ENCODE data around the gene RAB5IF.
"Not testable (repeated sequence)": the region's sequence is repeated elsewhere in the genome, so short reads cannot be mapped to it uniquely, and the experiment has no call there.

The RAB5IF gene

DNA sequence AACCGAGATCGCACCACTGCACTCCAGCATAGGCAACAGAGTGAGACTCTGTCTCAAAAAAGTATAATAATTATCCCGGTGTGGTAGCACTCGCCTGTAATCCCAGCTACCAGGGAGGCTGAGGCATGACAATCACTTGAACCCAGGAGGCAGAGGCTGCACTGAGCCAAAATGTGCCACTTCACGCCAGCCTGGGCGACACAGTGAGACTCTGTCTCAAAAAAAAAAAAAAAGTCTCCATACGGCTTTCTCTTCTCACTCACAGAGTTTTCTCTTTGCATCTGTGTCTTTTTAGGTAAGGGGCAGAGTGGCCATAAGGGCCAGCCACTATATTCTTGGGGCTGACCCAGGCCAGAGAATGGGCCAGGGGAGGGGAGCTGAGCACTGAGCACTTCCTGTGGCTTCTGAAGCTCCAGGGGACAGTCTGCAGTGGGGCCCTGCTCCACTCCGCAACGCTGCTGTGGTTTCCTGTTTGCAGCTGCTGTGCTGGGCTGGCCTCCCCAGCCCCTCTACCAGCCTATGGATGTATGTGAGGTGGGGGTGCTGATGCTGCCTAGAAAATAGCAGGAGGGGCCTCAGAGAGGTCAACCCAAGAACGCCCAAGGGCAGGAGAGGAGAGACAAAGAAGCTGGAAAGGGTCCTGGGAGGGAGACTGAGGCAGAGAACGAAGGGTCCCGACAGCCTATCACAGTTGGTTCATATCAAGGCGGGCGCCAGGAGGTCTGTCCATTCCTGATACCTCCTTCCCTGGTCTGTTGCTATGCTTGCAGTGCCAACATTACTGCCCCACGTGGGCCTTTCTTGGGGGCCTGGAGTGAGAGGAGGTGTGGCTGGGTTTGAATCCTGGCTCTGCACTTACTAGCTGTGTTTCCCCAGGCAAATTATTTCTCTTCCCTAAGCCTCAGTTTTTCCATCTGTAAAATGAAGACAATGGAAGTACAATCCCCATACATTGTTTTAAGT is 24.4 kb downstream of the RAB5IF start:
- H3K27me3 Mint-ChIP-seq = no peaks in the 10 kb centered on the region
- H3K4me3 Mint-ChIP-seq = peak overlapping the region; percentile 55
- peaks cover 46% of the 10 kb centered on the region for H3K4me1 Mint-ChIP-seq
- no peaks in the 10 kb centered on the region for H3K9me3 Mint-ChIP-seq
- CTCF ChIA-PET = interaction anchor here (0.6 to 1.9 kb wide), 7 partner anchors 14 to 125 kb away, joined by 3 to 8 read pairs (median 4); partner anchors contain the start of gene RAB5IF
- peaks cover 58% of the 10 kb centered on the region for H3K36me3 Mint-ChIP-seq
- DNase-seq = peak; percentile 72
- H3K27ac Mint-ChIP-seq = peak overlapping the region; percentile 88

DNA sequence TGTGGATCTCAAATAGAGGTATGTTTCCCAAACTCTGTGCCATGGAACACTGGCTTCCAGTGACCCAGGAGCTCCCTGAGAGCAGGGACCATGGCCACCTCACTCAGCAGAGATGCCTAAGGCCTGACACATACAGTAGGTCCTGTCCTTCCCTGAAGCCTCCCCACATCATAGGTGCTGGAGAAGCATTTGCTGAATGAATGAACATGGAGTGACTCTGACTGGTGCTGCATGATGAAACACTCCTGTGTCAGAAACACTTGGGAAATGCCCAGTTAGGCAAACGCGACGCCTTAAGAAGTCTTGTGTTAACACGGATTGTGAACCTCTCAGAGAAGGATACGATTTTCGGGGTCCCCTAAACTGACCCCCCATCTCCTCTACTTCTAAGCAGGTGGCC is 26.1 kb downstream of the RAB5IF start:
- H3K4me3 Mint-ChIP-seq = no peak overlapping the region
- no peaks in the 10 kb centered on the region for H3K27me3 Mint-ChIP-seq
- CTCF ChIA-PET = interaction anchor here (1.1 kb wide), 1 partner anchor 123 kb away, joined by 4 read pairs; no protein-coding TSS in a partner anchor
- H3K36me3 Mint-ChIP-seq = peaks cover 61% of the 10 kb centered on the region
- peaks cover 45% of the 10 kb centered on the region for H3K4me1 Mint-ChIP-seq
- no peak for DNase-seq
- H3K9me3 Mint-ChIP-seq = no peaks in the 10 kb centered on the region
- H3K27ac Mint-ChIP-seq = peak overlapping the region; percentile 75

DNA sequence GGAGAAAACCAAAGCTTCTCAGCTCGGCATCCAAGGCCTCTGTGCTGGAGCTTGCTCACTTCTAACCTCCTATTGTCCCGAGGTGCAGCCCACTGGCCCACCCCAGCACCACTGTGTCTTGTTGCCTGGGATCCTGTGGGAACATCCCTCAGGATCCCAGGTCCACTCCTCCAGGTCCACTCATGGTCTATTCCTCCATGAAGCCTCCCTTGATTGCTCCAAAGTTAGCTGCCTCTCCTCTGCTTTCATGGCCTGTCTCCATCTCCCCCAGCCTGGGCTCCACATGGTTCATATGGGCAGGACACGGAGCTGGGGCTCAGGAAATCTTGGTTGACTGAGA is 26.5 kb downstream of the RAB5IF start:
- H3K9me3 Mint-ChIP-seq = no peaks in the 10 kb centered on the region
- peak overlapping the region; percentile 75 for H3K27ac Mint-ChIP-seq
- CTCF ChIA-PET = interaction anchor here (1.1 to 1.4 kb wide), 3 partner anchors 26 to 123 kb away, joined by 3 to 4 read pairs (median 3); partner anchors contain the start of gene RAB5IF
- peaks cover 45% of the 10 kb centered on the region for H3K4me1 Mint-ChIP-seq
- DNase-seq = no peak
- no peaks in the 10 kb centered on the region for H3K27me3 Mint-ChIP-seq
- H3K36me3 Mint-ChIP-seq = peaks cover 59% of the 10 kb centered on the region
- H3K4me3 Mint-ChIP-seq = no peak overlapping the region

DNA sequence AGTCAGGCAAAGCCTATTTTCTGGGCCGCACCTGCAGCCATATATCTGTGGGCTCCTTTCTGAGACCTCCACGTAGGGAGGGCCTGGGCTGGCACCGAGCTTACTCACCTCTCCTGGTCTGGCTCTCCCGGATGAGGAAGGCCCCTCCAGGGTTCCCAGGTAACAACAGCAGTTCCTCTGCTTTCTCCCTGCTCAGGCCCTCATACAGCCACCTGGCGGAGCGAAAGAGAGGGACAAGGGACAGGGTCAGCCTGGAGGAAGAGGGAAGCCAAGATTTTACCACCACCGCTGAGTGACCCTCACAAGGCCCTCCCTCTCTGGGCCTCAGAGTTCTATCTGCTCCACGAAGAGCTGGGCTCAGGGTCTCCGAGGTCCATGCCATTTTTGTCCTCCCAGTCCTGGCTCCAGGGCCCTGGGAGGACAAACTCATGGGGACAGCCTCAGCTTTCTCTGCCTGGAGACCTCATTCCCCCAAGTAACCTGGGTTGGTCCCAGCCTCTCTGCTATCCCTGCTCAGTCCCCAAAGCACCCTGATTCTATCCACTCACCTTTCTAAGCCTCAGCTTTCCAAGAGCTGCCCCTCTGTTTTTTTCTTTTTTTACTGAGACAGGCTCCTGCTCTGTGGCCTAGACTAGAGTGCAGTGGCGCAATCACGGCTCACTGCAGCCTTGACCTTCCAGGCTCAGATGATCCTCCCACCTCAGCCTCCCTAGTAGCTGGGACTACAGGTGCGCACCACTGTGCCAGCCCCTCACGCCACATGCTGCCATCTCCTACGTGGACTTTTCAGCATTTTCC is 27.1 kb downstream of the RAB5IF start:
- DNase-seq = no peak
- Mint-ChIP-seq H3K4me1 (peaks cover 45% of the 10 kb centered on the region), H3K9me3 (no peaks in the 10 kb centered on the region), H3K27ac (peak overlapping the region; percentile 75), H3K4me3 (no peak overlapping the region), H3K36me3 (peaks cover 56% of the 10 kb centered on the region), H3K27me3 (no peaks in the 10 kb centered on the region)
- CTCF ChIA-PET = interaction anchor here (1.3 to 1.4 kb wide), 2 partner anchors 27 to 122 kb away, joined by 3 read pairs; partner anchors contain the start of gene RAB5IF

DNA sequence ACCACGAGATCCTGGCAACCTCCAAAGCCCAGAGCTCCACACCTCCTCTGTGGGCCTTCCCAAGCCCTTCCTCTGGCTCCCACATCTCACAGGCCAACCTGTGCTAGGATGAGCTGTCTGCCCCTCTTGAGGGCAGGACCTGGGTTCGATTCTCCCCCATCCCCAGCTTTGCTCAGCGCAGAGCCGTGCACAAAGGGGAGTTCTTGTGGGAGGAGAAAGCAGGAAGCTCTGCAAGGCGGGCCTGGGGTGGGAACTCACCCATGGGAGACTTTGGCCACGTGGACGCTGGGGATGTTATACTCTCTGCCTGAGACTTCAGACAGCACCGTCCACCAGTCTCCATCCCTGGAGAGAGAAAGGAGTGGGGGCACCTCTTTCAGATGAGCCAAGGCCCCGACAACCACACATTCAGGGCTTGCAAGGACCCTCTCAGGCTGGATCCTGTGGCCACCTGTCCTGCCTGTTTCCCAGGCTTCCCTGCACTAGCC is 27.8 kb downstream of the RAB5IF start:
- H3K27me3 Mint-ChIP-seq = no peaks in the 10 kb centered on the region
- H3K27ac Mint-ChIP-seq = peak overlapping the region; percentile 52
- H3K36me3 Mint-ChIP-seq = peaks cover 55% of the 10 kb centered on the region
- no peaks in the 10 kb centered on the region for H3K9me3 Mint-ChIP-seq
- no peak for DNase-seq
- CTCF ChIA-PET = interaction anchor here (0.9 to 1.5 kb wide), 4 partner anchors 9 to 124 kb away, joined by 3 to 4 read pairs (median 3); partner anchors contain the start of gene RAB5IF
- peaks cover 42% of the 10 kb centered on the region for H3K4me1 Mint-ChIP-seq
- H3K4me3 Mint-ChIP-seq = no peak overlapping the region

DNA sequence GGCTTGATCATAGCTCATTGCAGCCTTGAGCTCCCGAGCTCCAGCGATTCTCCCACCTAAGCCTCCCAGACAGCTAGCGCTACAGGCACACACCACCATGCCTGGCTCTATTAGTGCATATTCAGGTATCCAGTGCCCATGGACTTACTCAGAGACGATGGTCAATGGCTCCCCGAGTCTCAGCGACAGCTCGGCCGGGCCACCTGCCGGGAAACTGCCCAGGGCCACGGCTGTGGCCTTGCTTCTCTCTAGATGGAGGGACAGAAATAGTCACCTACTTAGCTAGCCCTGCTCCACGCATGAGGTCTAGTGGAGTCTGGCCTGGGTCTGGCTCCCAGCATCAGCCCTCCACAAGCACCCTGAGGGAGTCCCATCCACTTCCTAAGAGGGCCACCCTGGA is 28.8 kb downstream of the RAB5IF start:
- Mint-ChIP-seq H3K9me3 (no peaks in the 10 kb centered on the region), H3K4me1 (peaks cover 35% of the 10 kb centered on the region), H3K36me3 (peaks cover 60% of the 10 kb centered on the region), H3K4me3 (no peak overlapping the region), H3K27me3 (no peaks in the 10 kb centered on the region), H3K27ac (peak overlapping the region; percentile 47)
- DNase-seq = no peak
- CTCF ChIA-PET = interaction anchor here (0.9 to 1.5 kb wide), 2 partner anchors 8 to 123 kb away, joined by 3 to 4 read pairs; no protein-coding TSS in a partner anchor

DNA sequence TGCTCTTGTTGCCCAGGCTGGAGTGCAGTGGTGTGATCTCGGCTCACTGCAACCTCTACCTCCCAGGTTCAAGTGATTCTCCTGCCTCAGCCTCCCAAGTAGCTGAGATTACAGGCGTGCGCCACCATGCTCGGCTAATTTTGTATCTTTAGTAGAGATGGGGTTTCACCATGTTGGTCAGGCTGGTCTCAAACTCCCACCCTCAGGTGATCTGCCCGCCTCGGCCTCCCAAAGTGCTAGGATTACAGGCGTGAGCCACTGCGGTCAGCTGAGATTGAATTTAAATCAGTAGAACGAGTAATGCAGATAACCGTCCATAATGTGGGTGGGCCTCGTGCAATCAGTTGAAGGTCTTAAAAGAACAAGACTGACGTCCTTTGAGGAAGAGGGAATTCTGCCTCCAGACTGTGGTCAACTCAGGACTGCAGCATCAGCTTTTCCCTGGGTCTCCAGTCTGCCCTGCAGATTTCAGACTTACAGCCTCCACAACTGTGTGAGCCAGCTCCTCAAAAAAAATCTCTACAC is 33.4 kb downstream of the RAB5IF start:
- Mint-ChIP-seq H3K36me3 (peaks cover 55% of the 10 kb centered on the region), H3K27ac (peak overlapping the region; percentile 37), H3K4me1 (peaks cover 35% of the 10 kb centered on the region)
- not testable (repeated sequence) for H3K9me3 Mint-ChIP-seq, H3K27me3 Mint-ChIP-seq, H3K4me3 Mint-ChIP-seq, DNase-seq
- CTCF ChIA-PET = interaction anchor here (0.6 kb wide), 1 partner anchor 1426 kb away, joined by 3 read pairs; no protein-coding TSS in a partner anchor

DNA sequence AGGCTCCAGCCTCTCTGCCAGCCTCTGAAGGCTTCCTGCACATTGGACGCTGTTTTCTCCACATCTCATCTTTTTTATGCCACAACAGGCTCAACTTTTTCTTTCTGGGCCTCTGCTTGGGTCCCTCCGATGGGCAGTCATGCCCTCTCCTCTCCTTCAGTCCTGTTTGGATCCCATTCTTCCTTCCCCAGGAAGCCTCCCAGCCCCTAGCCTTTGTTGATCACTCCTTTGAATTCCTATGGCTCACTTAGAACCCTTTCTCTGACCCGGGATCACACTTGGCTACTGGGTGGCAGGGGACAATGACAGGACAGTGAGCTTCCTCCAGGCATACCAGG is 35.9 kb downstream of the RAB5IF start:
- Mint-ChIP-seq H3K9me3 (no peaks in the 10 kb centered on the region), H3K27me3 (no peaks in the 10 kb centered on the region), H3K4me3 (no peak overlapping the region), H3K4me1 (peaks cover 48% of the 10 kb centered on the region), H3K27ac (peak overlapping the region; percentile 81), H3K36me3 (peaks cover 62% of the 10 kb centered on the region)
- CTCF ChIA-PET = no interaction called here
- DNase-seq = no peak

DNA sequence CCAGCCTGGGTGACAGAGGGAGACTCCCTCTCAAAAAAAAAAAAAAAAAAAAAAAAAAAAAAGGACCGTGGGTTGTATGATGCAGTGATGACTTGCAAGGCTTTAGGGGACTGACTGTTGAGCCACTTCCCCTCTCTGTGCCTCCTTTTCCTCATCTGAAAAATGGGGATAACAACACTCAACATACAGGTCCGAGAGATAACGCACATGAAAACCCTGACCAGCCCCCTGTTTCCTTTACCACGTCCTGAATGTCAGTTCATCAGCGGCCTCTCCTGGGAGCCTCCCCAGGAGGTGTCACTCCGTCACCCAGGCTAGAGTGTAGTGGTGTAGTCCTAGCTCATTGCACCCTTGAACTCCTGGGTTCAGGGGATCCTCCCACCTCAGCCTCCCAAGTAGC is 36.6 kb downstream of the RAB5IF start:
- H3K4me3 Mint-ChIP-seq = peak overlapping the region; percentile 28
- peaks cover 55% of the 10 kb centered on the region for H3K4me1 Mint-ChIP-seq

DNA sequence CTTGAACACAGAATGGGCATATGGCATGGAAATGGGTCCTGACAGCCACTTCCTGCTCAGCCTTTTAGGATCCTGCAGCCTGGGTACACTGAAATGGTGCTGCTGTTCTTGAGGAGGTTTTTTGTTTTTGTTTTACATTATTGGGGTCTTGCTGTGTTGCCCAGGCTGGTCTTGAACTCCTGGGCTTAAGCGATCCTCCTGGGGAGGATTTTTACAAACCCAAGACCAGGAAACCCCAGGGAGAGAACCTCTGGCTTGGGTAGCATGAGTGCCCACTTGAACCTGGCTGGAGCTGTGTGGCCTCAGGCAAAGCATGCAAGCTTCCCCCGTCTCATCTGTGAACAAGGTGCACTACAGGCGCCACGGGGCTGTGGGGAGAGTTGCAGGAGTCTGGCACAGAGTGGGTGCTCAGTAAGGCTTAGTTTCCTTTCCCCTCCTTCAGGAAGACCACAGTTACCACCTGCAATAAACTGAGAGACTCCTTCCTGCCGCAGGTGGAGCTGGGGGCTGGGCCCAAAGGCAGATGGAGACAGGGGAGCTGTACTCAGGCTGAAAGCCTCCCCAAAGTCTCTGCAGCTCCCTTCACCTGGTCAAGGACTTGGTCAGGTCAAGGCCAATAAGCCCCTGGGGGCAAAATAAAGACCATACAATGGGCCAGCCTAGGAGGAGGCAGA is 38.6 kb downstream of the RAB5IF start:
- Mint-ChIP-seq H3K27ac (peak overlapping the region; percentile 97), H3K9me3 (no peaks in the 10 kb centered on the region), H3K4me3 (peak overlapping the region; percentile 96), H3K36me3 (peaks cover 46% of the 10 kb centered on the region), H3K4me1 (peaks cover 56% of the 10 kb centered on the region), H3K27me3 (no peaks in the 10 kb centered on the region)
- CTCF ChIA-PET = interaction anchor here (0.5 to 2.8 kb wide), 10 partner anchors 14 to 238 kb away, joined by 3 to 17 read pairs (median 4); partner anchors contain the start of gene RAB5IF
- DNase-seq = peak; percentile 73

More for the DNA sequence above, 36.6 kb downstream of the RAB5IF start:
- Mint-ChIP-seq H3K27me3 (no peaks in the 10 kb centered on the region), H3K36me3 (peaks cover 60% of the 10 kb centered on the region), H3K27ac (peak overlapping the region; percentile 78), H3K9me3 (no peaks in the 10 kb centered on the region)
- CTCF ChIA-PET = interaction anchor here (1.7 to 2.8 kb wide), 3 partner anchors 8 to 36 kb away, joined by 4 to 17 read pairs (median 11); partner anchors contain the start of gene RAB5IF
- DNase-seq = no peak

DNA sequence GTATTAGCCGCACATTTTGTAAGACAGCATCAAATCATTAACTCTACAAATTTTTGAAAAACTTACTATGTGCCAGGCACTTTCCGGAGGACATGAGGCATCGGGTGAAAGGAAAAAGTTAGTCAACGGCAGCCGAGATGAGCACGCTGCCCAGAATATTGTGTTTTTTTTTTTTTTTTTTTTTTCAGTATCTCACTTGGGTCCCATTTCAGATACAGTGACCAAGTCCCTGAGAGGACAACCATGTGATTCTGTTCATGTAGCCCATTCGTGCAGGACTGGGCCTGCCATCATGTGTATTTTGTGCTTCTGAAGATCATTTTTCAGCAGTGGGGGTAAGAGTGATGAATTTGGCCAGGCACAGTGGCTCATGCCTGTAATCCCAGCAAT is 39.1 kb downstream of the RAB5IF start:
- CTCF ChIA-PET = interaction anchor here (0.8 to 2.8 kb wide), 7 partner anchors 15 to 237 kb away, joined by 3 to 17 read pairs (median 4); partner anchors contain the start of gene RAB5IF
- peak overlapping the region; percentile 96 for H3K4me3 Mint-ChIP-seq
- no peaks in the 10 kb centered on the region for H3K9me3 Mint-ChIP-seq
- peak; percentile 40 for DNase-seq
- H3K4me1 Mint-ChIP-seq = peaks cover 56% of the 10 kb centered on the region
- H3K27me3 Mint-ChIP-seq = no peaks in the 10 kb centered on the region
- peaks cover 44% of the 10 kb centered on the region for H3K36me3 Mint-ChIP-seq
- peak overlapping the region; percentile 97 for H3K27ac Mint-ChIP-seq

DNA sequence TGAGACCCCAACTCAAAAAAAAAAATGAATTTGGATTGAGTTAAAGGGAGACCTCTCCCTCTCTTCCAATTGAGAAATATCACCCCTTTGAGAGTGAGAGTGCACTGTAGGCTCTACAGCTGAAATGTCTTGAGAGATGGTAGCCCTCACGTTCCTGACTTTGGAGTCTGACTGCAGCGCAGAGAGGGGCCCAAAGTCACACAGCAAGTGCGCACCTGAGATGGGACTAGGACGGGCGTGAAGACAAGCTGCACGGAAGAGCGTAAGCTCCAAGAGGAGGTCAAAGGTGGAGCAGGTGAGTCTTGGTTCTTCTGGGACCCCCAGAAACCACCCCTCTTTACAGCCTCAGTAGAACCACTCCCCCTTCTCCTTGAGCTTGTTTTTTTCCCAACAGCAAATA is 39.8 kb downstream of the RAB5IF start:
- no peak for DNase-seq
- H3K4me1 Mint-ChIP-seq = peaks cover 56% of the 10 kb centered on the region
- peak overlapping the region; percentile 97 for H3K27ac Mint-ChIP-seq
- CTCF ChIA-PET = interaction anchor here (1.0 to 2.0 kb wide), 7 partner anchors 10 to 237 kb away, joined by 3 to 21 read pairs (median 4); no protein-coding TSS in a partner anchor
- no peaks in the 10 kb centered on the region for H3K27me3 Mint-ChIP-seq
- H3K9me3 Mint-ChIP-seq = no peaks in the 10 kb centered on the region
- H3K36me3 Mint-ChIP-seq = peaks cover 42% of the 10 kb centered on the region
- peak overlapping the region; percentile 96 for H3K4me3 Mint-ChIP-seq

DNA sequence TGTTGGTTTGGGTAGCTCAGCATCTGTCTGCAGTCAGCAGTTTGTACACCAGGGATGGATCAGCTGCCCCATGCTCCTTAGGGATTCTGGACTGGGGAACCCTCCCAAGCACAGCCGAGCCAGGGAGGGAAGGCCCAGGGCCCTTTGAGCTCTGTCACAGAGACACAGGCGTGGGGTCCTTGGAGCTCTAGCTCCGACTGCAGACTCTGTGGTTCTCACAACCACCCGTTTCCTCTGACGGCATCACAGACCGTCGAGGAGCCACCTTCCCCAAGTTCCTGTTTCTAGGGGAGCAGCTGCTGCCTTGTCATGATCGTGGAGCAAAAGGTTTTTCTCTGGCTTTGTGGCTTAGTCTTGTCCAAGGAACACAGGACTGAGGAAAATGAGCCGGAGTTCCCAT is 40.4 kb downstream of the RAB5IF start, which contains the start of gene SLA2:
Gene SLA2 (minus strand): TSS at position 199 of the 400 bp plus-strand sequence. CDS start 4,861 bp downstream, outside the sequence.
- peak; percentile 80 for DNase-seq
- Mint-ChIP-seq H3K4me3 (peak within 1 kb of the TSS; percentile 96), H3K36me3 (peaks cover 39% of the 10 kb centered on the region), H3K4me1 (peaks cover 54% of the 10 kb centered on the region), H3K9me3 (no peaks in the 10 kb centered on the region), H3K27me3 (no peaks in the 10 kb centered on the region), H3K27ac (peak within 1 kb of the TSS; percentile 97)
- CTCF ChIA-PET = interaction anchor here (0.9 to 2.0 kb wide), 8 partner anchors 9 to 236 kb away, joined by 3 to 21 read pairs (median 4); no protein-coding TSS in a partner anchor
